Thoracic aorta (tissue), 2 donors: ENCODE data around the gene DGKB. TPM values are rescaled to one million over a fixed set of nuclear protein-coding genes. Genes with fewer than 3 reads are reported as not detected.

ENCODE experiments used
- ATAC-seq: fragments of 150-250 bp; one replicate; pipeline ENCODE4 v1.8.0; 2017; ENCODE audit warnings: low read depth; ENCODE audit not compliant: insufficient number of reproducible peaks, low FRiP score
- DNase-seq: peaks from one replicate; pipeline ENCODE4 v3.0.0-alpha.2; 2020; ENCODE audit warnings: low spot score
- H3K27ac ChIP-seq, 2 donors: fragments of 200-600 bp; sonication (generic); 1 replicate in 1 of 2; 2 replicates in 1 of 2; pipeline ENCODE4 v1.5.1; 2016; ENCODE audit warnings: mild to moderate bottlenecking in 2 of 2, moderate library complexity in 2 of 2
- H3K27me3 ChIP-seq: fragments of 200-600 bp; sonication (generic); replicated peaks from 2 replicates; pipeline ENCODE4 v1.6.0; 2016; ENCODE audit warnings: mild to moderate bottlenecking; ENCODE audit not compliant: insufficient read depth
- H3K36me3 ChIP-seq: fragments of 200-600 bp; sonication (generic); one replicate; pipeline ENCODE4 v1.5.1; 2016
- H3K4me1 ChIP-seq, 2 donors: fragments of 200-600 bp; sonication (generic); 1 replicate in 1 of 2; 2 replicates in 1 of 2; pipeline versions ENCODE4 v1.5.1 to v1.6.0; 2016; ENCODE audit warnings: low read depth in 2 of 2, mild to moderate bottlenecking in 1 of 2; ENCODE audit not compliant: control insufficient read depth in 1 of 2
- H3K4me3 ChIP-seq: fragments of 200-600 bp; sonication (generic); 2 replicates; pipeline ENCODE4 v1.5.1; 2016; ENCODE audit warnings: mild to moderate bottlenecking
- H3K9me3 ChIP-seq: fragments of 200-600 bp; sonication (generic); 2 replicates; pipeline ENCODE4 v1.5.1; 2016
- CTCF ChIP-seq: fragments of 200-600 bp; sonication (generic); IDR thresholded peaks from one replicate; pipeline ENCODE4 v1.5.1; 2019; ENCODE audit warnings: antibody characterized with exemption
- total RNA-seq, 2 donors: library from RNA; depleted of rRNA; stranded (reverse); fragments of >200 nt; gene quantifications; one replicate each; pipeline versions ENCODE4 v1.1.0 to v1.2.3, GENCODE V29; 2016

Gene DGKB
- total RNA-seq, 2 donors from 2014 or later = 0.56 TPM; not detected in 1

GRCh38 chr7:14850039-14850438 is 52.5 kb downstream of the DGKB start:
- H3K4me3 ChIP-seq = no peak overlapping the region

GRCh38 chr7:14846405-14846804 is 56.1 kb downstream of the DGKB start:
- Histone ChIP-seq H3K9me3 (no peaks in the 10 kb centered on the region), H3K36me3 (no peaks in the 10 kb centered on the region), H3K4me3 (no peak overlapping the region), H3K27me3 (no peaks in the 10 kb centered on the region), H3K27ac (no peak overlapping the region), H3K4me1 (no peaks in the 10 kb centered on the region)
- DNase-seq (no peak), ATAC-seq (no peak)
- no peak for TF ChIP-seq CTCF

More at GRCh38 chr7:14850039-14850438, 52.5 kb downstream of the DGKB start:
- Histone ChIP-seq H3K36me3 (no peaks in the 10 kb centered on the region), H3K27ac (no peak overlapping the region), H3K9me3 (no peaks in the 10 kb centered on the region), H3K4me1 (no peaks in the 10 kb centered on the region), H3K27me3 (no peaks in the 10 kb centered on the region)
- TF ChIP-seq CTCF = no peak
- DNase-seq (no peak), ATAC-seq (no peak)

- ATAC-seq (no peak), DNase-seq (no peak)
- no peaks in the 10 kb centered on the region for H3K4me1 ChIP-seq
- H3K9me3 ChIP-seq = no peaks in the 10 kb centered on the region
- H3K4me3 ChIP-seq = no peak overlapping the region
- no peaks in the 10 kb centered on the region for H3K36me3 ChIP-seq
- no peaks in the 10 kb centered on the region for H3K27me3 ChIP-seq
- no peak overlapping the region for H3K27ac ChIP-seq
- TF ChIP-seq CTCF = no peak
Observed at GRCh38 chr7:14843755-14844154, 58.8 kb downstream of the DGKB start.

- H3K27ac ChIP-seq = no peak overlapping the region
- ATAC-seq (no peak), DNase-seq (no peak)
- H3K4me1 ChIP-seq = no peaks in the 10 kb centered on the region
- TF ChIP-seq CTCF = no peak
- H3K4me3 ChIP-seq = no peak overlapping the region
- H3K36me3 ChIP-seq = no peaks in the 10 kb centered on the region
- no peaks in the 10 kb centered on the region for H3K27me3 ChIP-seq
- no peaks in the 10 kb centered on the region for H3K9me3 ChIP-seq
Observed at GRCh38 chr7:14842523-14842922, 60.0 kb downstream of the DGKB start.

GRCh38 chr7:14841869-14842268 is 60.7 kb downstream of the DGKB start:
- Histone ChIP-seq H3K9me3 (no peaks in the 10 kb centered on the region), H3K27ac (no peak overlapping the region), H3K36me3 (no peaks in the 10 kb centered on the region), H3K4me3 (no peak overlapping the region), H3K27me3 (no peaks in the 10 kb centered on the region), H3K4me1 (no peaks in the 10 kb centered on the region)
- TF ChIP-seq CTCF = no peak
- no peak for DNase-seq
- no peak for ATAC-seq
